Activated CD4-positive, CD25-positive, alpha-beta regulatory T cell (primary cell): ENCODE measurements around the gene CLCF1.

Experiments used
- DNase-seq, 4 experiments: peaks; one replicate each; lab custom pipeline; 2025; lab: John Stamatoyannopoulos, UW

The CLCF1 gene

GRCh38 chr11:67372993-67373647 is at the start of gene CLCF1:
Gene CLCF1 (minus strand): TSS chr11:67373598. CDS start chr11:67373539, 59 bp downstream.
- DNase-seq: no peak

GRCh38 chr11:67422891-67423290 is 49.5 kb upstream of the CLCF1 start:
- no peak for DNase-seq

- no peak for DNase-seq
These were observed 48.1 kb upstream of the CLCF1 start for GRCh38 chr11:67421430-67422031.

- peak; percentile 98 to 99 (median 99) for DNase-seq
These were observed 47.4 kb upstream of the CLCF1 start for GRCh38 chr11:67420646-67421429.

GRCh38 chr11:67420147-67420645 is 46.8 kb upstream of the CLCF1 start:
- DNase-seq: no peak

GRCh38 chr11:67419325-67420049 is 46.1 kb upstream of the CLCF1 start:
- no peak for DNase-seq

- DNase-seq: peak in 2 of 4 experiments; percentile 30 to 39
These were observed 45.3 kb upstream of the CLCF1 start for GRCh38 chr11:67418476-67419281.

GRCh38 chr11:67417425-67417824 is 44.0 kb upstream of the CLCF1 start:
- no peak for DNase-seq

GRCh38 chr11:67416416-67417335 is 43.3 kb upstream of the CLCF1 start:
- peak in 3 of 4 experiments; percentile 26 to 83 (median 81) for DNase-seq

GRCh38 chr11:67415501-67416304 is 42.3 kb upstream of the CLCF1 start, which contains the start of gene CARNS1:
Gene CARNS1 (plus strand): TSS chr11:67415678. CDS start chr11:67416200, 522 bp downstream.
- DNase-seq: no peak

GRCh38 chr11:67413266-67413849 is 40.0 kb upstream of the CLCF1 start:
- no peak for DNase-seq

- no peak for DNase-seq
These were observed 39.2 kb upstream of the CLCF1 start for GRCh38 chr11:67412495-67413179.

- no peak for DNase-seq
These were observed 38.4 kb upstream of the CLCF1 start for GRCh38 chr11:67411785-67412152.

GRCh38 chr11:67410984-67411784 is 37.8 kb upstream of the CLCF1 start:
- DNase-seq: no peak

GRCh38 chr11:67410369-67410831 is 37.0 kb upstream of the CLCF1 start:
- DNase-seq: no peak

GRCh38 chr11:67409781-67410368 is 36.5 kb upstream of the CLCF1 start:
- no peak for DNase-seq

- peak in 2 of 4 experiments; percentile 67 to 68 for DNase-seq
These were observed 35.9 kb upstream of the CLCF1 start for GRCh38 chr11:67409261-67409666.
